Measurements from ENCODE around the gene SLC25A43. TPM values are rescaled to one million over a fixed set of nuclear protein-coding genes. Genes with fewer than 3 reads are reported as not detected.

SLC25A43 gene
- total RNA-seq, 1 experiment from 2014 or later = 8.3 TPM

Small RNA genes within 50 kb of the gene (small RNA-seq; reads per million reads assigned to genes)
- gene RNU1-67P (1.5 reads per million, percentile 42 among the genes with 10 or more reads in this experiment), gene RNY3P16 (not detected)

Other genes starting within 250 kb of the SLC25A43 start
- 42.8 and 52.5 TPM in 2 replicates for gene PGRMC1, start 163.1 kb upstream of the SLC25A43 start, total RNA-seq (2014; rRNA removed; shearing (Covaris generic); ENCODE audit: low replicate concordance)
- gene SLC25A5, start 69.1 kb downstream of the SLC25A43 start, total RNA-seq (2014; rRNA removed; shearing (Covaris generic); ENCODE audit: low replicate concordance) = 364 and 450 TPM in 2 replicates
- gene STEEP1, start 166.1 kb downstream of the SLC25A43 start, total RNA-seq (2014; rRNA removed; shearing (Covaris generic); ENCODE audit: low replicate concordance) = 36.7 and 44.0 TPM in 2 replicates
- 43.0 and 54.7 TPM in 2 replicates for gene UBE2A, start 175.2 kb downstream of the SLC25A43 start, total RNA-seq (2014; rRNA removed; shearing (Covaris generic); ENCODE audit: low replicate concordance)
- gene NKRF, start 207.1 kb downstream of the SLC25A43 start, total RNA-seq (2014; rRNA removed; shearing (Covaris generic); ENCODE audit: low replicate concordance) = 10.1 and 18.0 TPM in 2 replicates